ENCODE measurements around the gene KCNE4. TPM values are rescaled to one million over a fixed set of nuclear protein-coding genes. Genes with fewer than 3 reads are reported as not detected.

KCNE4 gene
- total and polyA plus RNA-seq, 9 of the 15 experiments (the other 6 are each of a cell fraction or from before 2014, with no cell fraction given), result not detected

GRCh38 chr2:223052548-223053483, 826 bp downstream of the KCNE4 start:
- Histone ChIP-seq H3K9me3 (replicated peaks; ENCODE audit: control insufficient read depth, insufficient read depth, low read depth, low read length) (no peaks in the 10 kb centered on the region), H3K9ac (ENCODE audit: insufficient read depth in 1 of 2, low read depth in 2 of 2, low read length in 2 of 2) (no peak overlapping the region), H3K4me2 (ENCODE audit: insufficient read depth, low read length) (no peak overlapping the region), H4K20me1 (replicated peaks; ENCODE audit: control insufficient read depth, insufficient read depth, low read length) (no peaks in the 10 kb centered on the region), H3K9me1 (ENCODE audit: control insufficient read depth, insufficient read depth, low read length) (no peaks in the 10 kb centered on the region), H3K4me3 (no peak overlapping the region), H3K4me1 (replicated peaks in 1 of 2; ENCODE audit: control insufficient read depth in 2 of 2, insufficient read depth in 2 of 2, low read length in 2 of 2) (peaks cover 10 to 33% of the 10 kb centered on the region in 2 experiments; a peak in 4 of 5 replicates), H2AFZ (ENCODE audit: low read depth, low read length) (no peak overlapping the region), H3K79me2 (ENCODE audit: control insufficient read depth, insufficient read depth, low read length) (no peaks in the 10 kb centered on the region), H3K36me3 (ENCODE audit: control insufficient read depth, insufficient read depth, low read length) (no peaks in the 10 kb centered on the region), H3K27ac (ENCODE audit: extremely low read depth, low read depth, low read length) (no peak overlapping the region), H3K27me3 (ENCODE audit: control insufficient read depth in 2 of 2, insufficient read depth in 2 of 2, low read length in 2 of 2) (no peaks in the 10 kb centered on the region)
- ChIA-PET CTCF (ENCODE audit: low intra/inter-chr PET ratio) (no interaction called here), POLR2A (interaction anchor here (0.6 kb wide), 1 partner anchor 62 kb away, joined by 3 read pairs; no protein-coding TSS in a partner anchor)
- intact Hi-C loops (cut with micrococcal nuclease) (no loop called here), in situ Hi-C loops (cut with MboI) (no loop called here)
- no TSS peak for BruUV-seq (replicated peaks)
- ATAC-seq, result no peak
- TF ChIP-seq RBFOX2 (IDR thresholded peaks at IDR 0.05; ENCODE audit: low read depth, low read length) (no peak), ZNF699 (CRISPR knock-in tag; IDR thresholded peaks at IDR 0.05; ENCODE audit: insufficient replicate concordance) (no peak), PCBP1 (IDR thresholded peaks at IDR 0.05; ENCODE audit: low read depth, low read length, poor library complexity, severe bottlenecking) (no peak), MEF2D (tag; conservative IDR thresholded peaks at IDR 0.05; ENCODE audit: low read depth) (no peak), MCM5 (IDR thresholded peaks at IDR 0.05; ENCODE audit: low read depth) (no peak), ZFP1 (CRISPR knock-in tag; IDR thresholded peaks at IDR 0.05) (no peak), HEY1 (CRISPR knock-in tag; IDR thresholded peaks at IDR 0.05; ENCODE audit: borderline replicate concordance) (no peak), MAFK (IDR thresholded peaks at IDR 0.05; ENCODE audit: low read length) (no peak), FOXP4 (CRISPR knock-in tag; IDR thresholded peaks at IDR 0.05; ENCODE audit: borderline replicate concordance) (no peak), TGIF2 (CRISPR knock-in tag; IDR thresholded peaks at IDR 0.05) (no peak), THAP12 (CRISPR knock-in tag; IDR thresholded peaks at IDR 0.05) (no peak)
- 72% methylated on average over 15 of the region's 42 CpGs for WGBS (ENCODE audit: insufficient coverage, low coverage, missing lambda C conversion rate)
- no peak for FAIRE-seq
- no peak for DNase-seq (ENCODE audit: extremely low read depth in 1 of 4, low spot score in 3 of 4)
